Activated CD4-positive, alpha-beta T cell treated with anti-CD3 and anti-CD28 coated beads, Interleukin-2, amount 10 ng/mL, durations not matched to agents 24 days and 14 days (primary cell): ENCODE data around the gene PPP1R1A. TPM values are rescaled to one million over a fixed set of nuclear protein-coding genes. Genes with fewer than 3 reads are reported as not detected.

Experiments used
- DNase-seq: peaks from one replicate; pipeline ENCODE4 v3.0.0; 2022
- H3K27ac Mint-ChIP-seq: one replicate; pipeline ENCODE4 v1.8.0; 2022; ENCODE audit warnings: mild to moderate bottlenecking, mixed read lengths
- H3K27me3 Mint-ChIP-seq: one replicate; pipeline ENCODE4 v1.8.0; 2022; ENCODE audit warnings: mixed read lengths
- H3K36me3 Mint-ChIP-seq: one replicate; pipeline ENCODE4 v1.8.0; 2022; ENCODE audit warnings: low read depth, mild to moderate bottlenecking, mixed read lengths
- H3K4me1 Mint-ChIP-seq: one replicate; pipeline ENCODE4 v1.8.0; 2021; ENCODE audit warnings: mixed read lengths
- H3K4me3 Mint-ChIP-seq: one replicate; pipeline ENCODE4 v1.8.0; 2022; ENCODE audit warnings: mild to moderate bottlenecking, moderate library complexity, mixed read lengths
- H3K9me3 Mint-ChIP-seq: one replicate; pipeline ENCODE4 v1.8.0; 2021; ENCODE audit warnings: mixed read lengths
- intact Hi-C: fragments of 100-400 bp; cut with micrococcal nuclease; formaldehyde crosslinking; loops from one replicate; pipeline ENCODE4 v1.15.1; 2023
- total RNA-seq: library from RNA; stranded (reverse); gene quantifications from 2 replicates; pipeline ENCODE4 v1.2.3, GENCODE V29; 2022

PPP1R1A gene
- total RNA-seq, 1 donor from 2014 or later: not detected

- Mint-ChIP-seq H3K27me3 (no peaks in the 10 kb centered on the region), H3K27ac (no peak overlapping the region), H3K36me3 (peaks cover 49% of the 10 kb centered on the region), H3K4me3 (no peak overlapping the region), H3K4me1 (no peaks in the 10 kb centered on the region), H3K9me3 (no peaks in the 10 kb centered on the region)
- intact Hi-C loops: no loop called here
- DNase-seq: no peak
Measured at GRCh38 chr12:54572881-54573280, 15.6 kb downstream of the PPP1R1A start.

- Mint-ChIP-seq H3K4me1 (no peaks in the 10 kb centered on the region), H3K36me3 (peaks cover 46% of the 10 kb centered on the region), H3K27ac (no peak overlapping the region), H3K27me3 (no peaks in the 10 kb centered on the region), H3K9me3 (no peaks in the 10 kb centered on the region), H3K4me3 (no peak overlapping the region)
- intact Hi-C loops: no loop called here
- no peak for DNase-seq
Measured at GRCh38 chr12:54571193-54572188, 17.0 kb downstream of the PPP1R1A start.

- DNase-seq: no peak
- intact Hi-C loops: no loop called here
- Mint-ChIP-seq H3K36me3 (peaks cover 39% of the 10 kb centered on the region), H3K27me3 (no peaks in the 10 kb centered on the region), H3K4me1 (no peaks in the 10 kb centered on the region), H3K9me3 (no peaks in the 10 kb centered on the region), H3K27ac (no peak overlapping the region), H3K4me3 (no peak overlapping the region)
Measured at GRCh38 chr12:54569995-54570528, 18.4 kb downstream of the PPP1R1A start.

- Mint-ChIP-seq H3K4me1 (no peaks in the 10 kb centered on the region), H3K27me3 (no peaks in the 10 kb centered on the region), H3K9me3 (no peaks in the 10 kb centered on the region), H3K27ac (no peak overlapping the region), H3K36me3 (peaks cover 38% of the 10 kb centered on the region), H3K4me3 (no peak overlapping the region)
- intact Hi-C loops: no loop called here
- DNase-seq: no peak
Measured at GRCh38 chr12:54569072-54569471, 19.4 kb downstream of the PPP1R1A start.

- Mint-ChIP-seq H3K27me3 (no peaks in the 10 kb centered on the region), H3K9me3 (no peaks in the 10 kb centered on the region), H3K36me3 (peaks cover 30% of the 10 kb centered on the region), H3K4me3 (no peak overlapping the region), H3K4me1 (peaks cover 7% of the 10 kb centered on the region), H3K27ac (no peak overlapping the region)
- intact Hi-C loops: no loop called here
- no peak for DNase-seq
Measured at GRCh38 chr12:54566792-54567191, 21.7 kb downstream of the PPP1R1A start.

- no peak for DNase-seq
- H3K36me3 Mint-ChIP-seq: peaks cover 24% of the 10 kb centered on the region
- no peaks in the 10 kb centered on the region for H3K27me3 Mint-ChIP-seq
- no peaks in the 10 kb centered on the region for H3K9me3 Mint-ChIP-seq
- no peak overlapping the region for H3K27ac Mint-ChIP-seq
- no peak overlapping the region for H3K4me3 Mint-ChIP-seq
- H3K4me1 Mint-ChIP-seq: peaks cover 14% of the 10 kb centered on the region
- intact Hi-C loops: no loop called here
Measured at GRCh38 chr12:54565986-54566544, 22.4 kb downstream of the PPP1R1A start.

- Mint-ChIP-seq H3K36me3 (peaks cover 20% of the 10 kb centered on the region), H3K27me3 (no peaks in the 10 kb centered on the region), H3K4me1 (peaks cover 20% of the 10 kb centered on the region), H3K9me3 (no peaks in the 10 kb centered on the region), H3K4me3 (no peak overlapping the region), H3K27ac (no peak overlapping the region)
- no peak for DNase-seq
- intact Hi-C loops: no loop called here
Measured at GRCh38 chr12:54565310-54565985, 23.0 kb downstream of the PPP1R1A start.

- Mint-ChIP-seq H3K27me3 (no peaks in the 10 kb centered on the region), H3K9me3 (no peaks in the 10 kb centered on the region), H3K4me3 (no peak overlapping the region), H3K4me1 (peaks cover 27% of the 10 kb centered on the region), H3K27ac (no peak overlapping the region), H3K36me3 (peaks cover 17% of the 10 kb centered on the region)
- intact Hi-C loops: no loop called here
- no peak for DNase-seq
Measured at GRCh38 chr12:54564768-54565167, 23.7 kb downstream of the PPP1R1A start.

- H3K9me3 Mint-ChIP-seq: no peaks in the 10 kb centered on the region
- intact Hi-C loops: no loop called here
- no peak overlapping the region for H3K4me3 Mint-ChIP-seq
- peaks cover 27% of the 10 kb centered on the region for H3K4me1 Mint-ChIP-seq
- DNase-seq: no peak
- H3K27me3 Mint-ChIP-seq: no peaks in the 10 kb centered on the region
- no peak overlapping the region for H3K27ac Mint-ChIP-seq
- peaks cover 13% of the 10 kb centered on the region for H3K36me3 Mint-ChIP-seq
Measured at GRCh38 chr12:54563787-54564186, 24.7 kb downstream of the PPP1R1A start.

GRCh38 chr12:54562750-54563356 lies 25.6 kb downstream of the PPP1R1A start:
- H3K36me3 Mint-ChIP-seq: peaks cover 13% of the 10 kb centered on the region
- H3K4me3 Mint-ChIP-seq: peak overlapping the region; percentile 82
- intact Hi-C loops: no loop called here
- H3K9me3 Mint-ChIP-seq: no peaks in the 10 kb centered on the region
- no peak overlapping the region for H3K27ac Mint-ChIP-seq
- no peaks in the 10 kb centered on the region for H3K27me3 Mint-ChIP-seq
- DNase-seq: no peak
- H3K4me1 Mint-ChIP-seq: peaks cover 27% of the 10 kb centered on the region

GRCh38 chr12:54561164-54561563 lies 27.3 kb downstream of the PPP1R1A start:
- H3K27me3 Mint-ChIP-seq: no peaks in the 10 kb centered on the region
- intact Hi-C loops: no loop called here
- H3K27ac Mint-ChIP-seq: peak overlapping the region; percentile 92
- peaks cover 8% of the 10 kb centered on the region for H3K36me3 Mint-ChIP-seq
- peak; percentile 82 for DNase-seq
- peak overlapping the region; percentile 82 for H3K4me3 Mint-ChIP-seq
- no peaks in the 10 kb centered on the region for H3K9me3 Mint-ChIP-seq
- peaks cover 27% of the 10 kb centered on the region for H3K4me1 Mint-ChIP-seq

- H3K27ac Mint-ChIP-seq: peak overlapping the region; percentile 92
- peaks cover 27% of the 10 kb centered on the region for H3K4me1 Mint-ChIP-seq
- peak overlapping the region; percentile 82 for H3K4me3 Mint-ChIP-seq
- DNase-seq: peak; percentile 96
- intact Hi-C loops: loop anchor here (1.0 kb wide), 1 partner anchor 11 kb away; the partner anchor contains the start of gene PDE1B
- no peaks in the 10 kb centered on the region for H3K27me3 Mint-ChIP-seq
- H3K36me3 Mint-ChIP-seq: peaks cover 8% of the 10 kb centered on the region
- H3K9me3 Mint-ChIP-seq: no peaks in the 10 kb centered on the region
Measured at GRCh38 chr12:54560374-54560858, 28.0 kb downstream of the PPP1R1A start.

GRCh38 chr12:54558759-54559158 lies 29.7 kb downstream of the PPP1R1A start:
- intact Hi-C loops: no loop called here
- H3K9me3 Mint-ChIP-seq: no peaks in the 10 kb centered on the region
- H3K27me3 Mint-ChIP-seq: no peaks in the 10 kb centered on the region
- H3K4me1 Mint-ChIP-seq: peaks cover 27% of the 10 kb centered on the region
- H3K4me3 Mint-ChIP-seq: no peak overlapping the region
- no peak for DNase-seq
- peaks cover 8% of the 10 kb centered on the region for H3K36me3 Mint-ChIP-seq
- no peak overlapping the region for H3K27ac Mint-ChIP-seq
